Brain microvascular endothelial cell (primary cell): ENCODE data around the gene DLG2.
A peak's percentile ranks its signal among the peaks of the same experiment; 100 is the strongest.

Source experiments
- DNase-seq: peaks from one replicate; pipeline ENCODE4 v3.0.0-alpha.2; 2020
- H3K27ac ChIP-seq: fragments of 250-450 bp; sonication (Bioruptor Pico); 2 replicates; pipeline ENCODE4 v1.5.1; 2020; ENCODE audit warnings: mild to moderate bottlenecking, moderate library complexity
- H3K27me3 ChIP-seq: fragments of 250-450 bp; sonication (Bioruptor Pico); replicated peaks from 2 replicates; pipeline ENCODE4 v1.5.1; 2020; ENCODE audit warnings: mild to moderate bottlenecking
- H3K36me3 ChIP-seq: fragments of 250-450 bp; sonication (Bioruptor Pico); replicated peaks from 2 replicates; pipeline ENCODE4 v1.5.1; 2020; ENCODE audit warnings: mild to moderate bottlenecking
- H3K4me3 ChIP-seq: 2 replicates; pipeline ENCODE4 v1.5.1; 2011; ENCODE audit warnings: low read depth, mild to moderate bottlenecking, control low read depth, low read length, moderate library complexity
- in situ Hi-C: cut with HindIII; loops from 2 replicates; pipeline ENCODE4 v1.10.0; 2017; ENCODE audit warnings: low sequenced_read_pairs, low pct_ligation_motif_present
- TF ChIP-seq, protein P1 (sequence below): IDR thresholded peaks from 2 replicates; pipeline ENCODE4 v1.5.1; 2011; ENCODE audit warnings: low read depth, mild to moderate bottlenecking, moderate library complexity, low read length, control low read depth, inconsistent platforms; ENCODE audit errors: missing control alignments

Gene DLG2

DNA sequence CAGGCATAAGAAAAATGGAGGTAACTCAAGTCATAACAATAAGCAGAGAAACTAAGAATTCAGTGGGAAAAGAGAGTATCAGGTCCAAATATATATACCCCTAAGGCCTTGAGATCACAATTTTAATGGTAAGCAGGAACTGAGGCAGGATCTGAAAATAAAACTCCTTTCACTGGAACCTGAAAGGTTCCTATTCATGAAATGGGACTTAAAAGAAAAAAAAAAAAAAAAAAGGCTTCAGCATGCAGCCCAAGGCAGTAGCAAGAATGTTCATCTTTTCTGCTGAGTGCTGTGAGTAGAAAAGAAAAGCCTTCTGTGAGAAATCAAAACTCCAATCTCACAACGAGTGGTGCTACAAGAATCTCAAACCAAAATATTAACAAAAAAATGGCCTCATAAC, 75.3 kb downstream of the DLG2 start:
- Histone ChIP-seq H3K36me3 (no peaks in the 10 kb centered on the region), H3K4me3 (no peak overlapping the region), H3K27ac (no peak overlapping the region), H3K27me3 (no peaks in the 10 kb centered on the region)
- TF ChIP-seq, protein P1, sequence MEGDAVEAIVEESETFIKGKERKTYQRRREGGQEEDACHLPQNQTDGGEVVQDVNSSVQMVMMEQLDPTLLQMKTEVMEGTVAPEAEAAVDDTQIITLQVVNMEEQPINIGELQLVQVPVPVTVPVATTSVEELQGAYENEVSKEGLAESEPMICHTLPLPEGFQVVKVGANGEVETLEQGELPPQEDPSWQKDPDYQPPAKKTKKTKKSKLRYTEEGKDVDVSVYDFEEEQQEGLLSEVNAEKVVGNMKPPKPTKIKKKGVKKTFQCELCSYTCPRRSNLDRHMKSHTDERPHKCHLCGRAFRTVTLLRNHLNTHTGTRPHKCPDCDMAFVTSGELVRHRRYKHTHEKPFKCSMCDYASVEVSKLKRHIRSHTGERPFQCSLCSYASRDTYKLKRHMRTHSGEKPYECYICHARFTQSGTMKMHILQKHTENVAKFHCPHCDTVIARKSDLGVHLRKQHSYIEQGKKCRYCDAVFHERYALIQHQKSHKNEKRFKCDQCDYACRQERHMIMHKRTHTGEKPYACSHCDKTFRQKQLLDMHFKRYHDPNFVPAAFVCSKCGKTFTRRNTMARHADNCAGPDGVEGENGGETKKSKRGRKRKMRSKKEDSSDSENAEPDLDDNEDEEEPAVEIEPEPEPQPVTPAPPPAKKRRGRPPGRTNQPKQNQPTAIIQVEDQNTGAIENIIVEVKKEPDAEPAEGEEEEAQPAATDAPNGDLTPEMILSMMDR = no peak
- in situ Hi-C loops = no loop called here
- no peak for DNase-seq

DNA sequence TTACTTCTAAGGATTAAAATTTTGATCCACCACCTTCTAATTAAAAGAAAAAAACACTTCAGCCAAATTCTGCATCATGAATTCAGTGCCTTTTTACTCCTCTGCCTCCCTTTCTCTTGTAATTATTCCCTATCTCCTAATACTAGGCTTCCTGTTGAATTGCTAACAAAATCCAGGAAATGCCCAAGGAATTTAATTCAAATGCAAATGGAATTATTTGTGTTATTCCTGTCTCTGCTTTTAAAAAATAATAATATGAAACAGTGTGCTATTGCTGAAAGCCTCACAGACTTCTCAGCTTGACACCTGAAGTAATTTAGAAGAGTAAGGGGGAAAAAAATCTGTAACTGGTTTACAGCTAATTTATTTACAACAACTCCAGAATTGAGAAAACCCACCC, 85.5 kb downstream of the DLG2 start:
- in situ Hi-C loops = no loop called here
- Histone ChIP-seq H3K27ac (no peak overlapping the region), H3K27me3 (no peaks in the 10 kb centered on the region), H3K4me3 (no peak overlapping the region), H3K36me3 (no peaks in the 10 kb centered on the region)
- DNase-seq = no peak
- TF ChIP-seq, protein P1 = no peak

DNA sequence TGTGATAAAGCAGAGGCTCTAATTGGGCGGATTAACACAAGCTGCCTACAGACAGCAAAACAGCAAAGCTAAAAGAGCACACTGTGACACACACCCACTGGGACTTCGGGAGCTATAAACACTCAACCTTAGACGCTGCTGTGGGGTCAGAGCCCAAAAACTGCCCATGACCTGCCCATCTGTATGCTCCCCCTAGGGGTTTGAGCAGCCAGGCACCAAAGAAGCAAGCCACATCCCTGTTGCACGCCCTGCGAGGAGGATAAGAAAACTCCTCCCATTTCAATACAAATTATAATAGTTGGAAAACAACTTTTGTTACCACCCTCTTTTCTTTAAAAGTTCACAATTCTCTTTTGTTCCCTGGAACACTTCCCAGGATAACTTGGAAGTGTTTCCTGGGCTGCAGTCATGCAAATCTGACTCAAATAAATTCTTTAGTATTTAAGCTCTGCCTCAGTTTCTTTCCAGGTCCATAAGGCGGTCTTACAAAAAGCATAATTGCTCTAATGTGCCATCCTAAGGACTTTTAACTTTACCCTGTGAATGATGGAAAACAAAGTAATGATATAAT, 86.4 kb downstream of the DLG2 start:
- in situ Hi-C loops = no loop called here
- Histone ChIP-seq H3K36me3 (no peaks in the 10 kb centered on the region), H3K27ac (no peak overlapping the region), H3K27me3 (no peaks in the 10 kb centered on the region), H3K4me3 (no peak overlapping the region)
- TF ChIP-seq, protein P1 = peak; percentile 29
- DNase-seq = no peak

DNA sequence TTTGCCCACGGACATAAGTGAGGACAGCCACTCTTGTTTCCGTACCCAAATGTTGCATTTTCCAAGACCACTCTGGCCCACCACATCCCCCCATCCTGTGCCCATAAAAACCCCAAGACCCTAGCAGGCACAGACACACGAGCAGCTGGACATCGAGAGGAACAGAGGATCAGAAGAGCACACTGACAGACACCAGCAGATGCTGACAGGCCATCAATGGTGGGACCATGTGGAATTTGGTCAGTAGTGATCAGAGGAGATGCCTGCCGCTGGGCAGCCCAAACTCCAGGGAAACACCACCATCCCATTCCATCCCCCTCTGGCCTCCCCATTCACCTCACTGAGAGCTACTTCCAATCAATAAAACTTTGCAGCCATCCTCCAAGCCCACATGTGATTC, 87.0 kb downstream of the DLG2 start:
- Histone ChIP-seq H3K4me3 (no peak overlapping the region), H3K27me3 (no peaks in the 10 kb centered on the region), H3K27ac (no peak overlapping the region), H3K36me3 (no peaks in the 10 kb centered on the region)
- TF ChIP-seq, protein P1 = no peak
- in situ Hi-C loops = no loop called here
- no peak for DNase-seq

DNA sequence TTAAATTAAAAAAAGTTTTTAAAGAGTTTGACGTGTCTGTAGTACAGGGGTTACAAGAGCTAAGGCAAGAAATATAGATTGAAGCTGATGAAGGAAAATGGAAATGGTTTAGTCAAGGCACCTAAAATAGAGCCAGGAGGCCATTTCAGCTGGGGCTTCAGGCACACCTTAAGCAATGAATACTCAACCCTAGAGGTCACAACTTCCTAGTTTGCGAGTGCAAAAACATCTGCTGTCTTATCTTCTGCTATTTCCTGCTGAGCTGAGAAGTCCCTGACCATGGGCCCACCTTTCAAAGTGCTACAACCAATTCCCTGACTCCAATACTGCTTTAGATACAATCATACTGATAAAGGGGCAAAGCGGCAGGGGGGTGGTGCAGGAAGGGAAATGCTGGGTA, 87.4 kb downstream of the DLG2 start:
- no peaks in the 10 kb centered on the region for H3K36me3 ChIP-seq
- H3K4me3 ChIP-seq = no peak overlapping the region
- TF ChIP-seq, protein P1 = no peak
- no peak for DNase-seq
- no peak overlapping the region for H3K27ac ChIP-seq
- no peaks in the 10 kb centered on the region for H3K27me3 ChIP-seq
- in situ Hi-C loops = no loop called here

DNA sequence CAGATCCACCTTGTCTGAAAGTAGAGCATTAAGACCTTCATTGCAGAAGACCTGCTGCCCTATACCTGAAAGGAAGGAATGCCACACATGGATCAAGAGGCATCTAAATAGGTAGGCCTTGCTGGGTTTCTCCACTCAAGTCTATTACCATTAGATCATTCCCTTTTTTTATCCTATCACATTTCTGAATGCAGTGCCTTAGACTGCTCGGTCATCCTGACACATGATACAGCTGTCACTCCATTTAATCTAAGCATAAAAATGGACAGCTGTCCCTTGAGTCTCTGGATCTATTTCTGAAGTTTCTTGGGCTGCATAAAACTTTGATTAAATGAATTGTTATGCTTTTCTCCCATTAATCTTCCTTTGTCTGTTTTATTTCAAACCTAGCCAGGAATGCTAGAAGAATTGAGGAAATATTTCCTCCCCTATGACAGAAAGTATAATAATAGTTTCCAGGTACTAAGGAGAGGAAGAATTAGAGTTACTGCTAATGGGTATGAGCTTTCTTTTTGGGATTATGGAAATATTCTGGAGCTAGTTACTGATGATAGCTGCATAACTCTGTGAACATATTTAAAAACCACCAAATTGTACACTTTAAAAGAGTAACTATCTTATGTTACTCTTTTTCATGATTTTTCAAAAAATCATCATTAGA, 88.0 kb downstream of the DLG2 start:
- TF ChIP-seq, protein P1 = no peak
- no peak overlapping the region for H3K27ac ChIP-seq
- H3K36me3 ChIP-seq = no peaks in the 10 kb centered on the region
- H3K4me3 ChIP-seq = no peak overlapping the region
- in situ Hi-C loops = no loop called here
- no peak for DNase-seq
- no peaks in the 10 kb centered on the region for H3K27me3 ChIP-seq
